Measurements from ENCODE around the gene MED29.
"Not testable (repeated sequence)": the region's sequence is repeated elsewhere in the genome, so short reads cannot be mapped to it uniquely, and the experiment has no call there.

MED29 gene

DNA sequence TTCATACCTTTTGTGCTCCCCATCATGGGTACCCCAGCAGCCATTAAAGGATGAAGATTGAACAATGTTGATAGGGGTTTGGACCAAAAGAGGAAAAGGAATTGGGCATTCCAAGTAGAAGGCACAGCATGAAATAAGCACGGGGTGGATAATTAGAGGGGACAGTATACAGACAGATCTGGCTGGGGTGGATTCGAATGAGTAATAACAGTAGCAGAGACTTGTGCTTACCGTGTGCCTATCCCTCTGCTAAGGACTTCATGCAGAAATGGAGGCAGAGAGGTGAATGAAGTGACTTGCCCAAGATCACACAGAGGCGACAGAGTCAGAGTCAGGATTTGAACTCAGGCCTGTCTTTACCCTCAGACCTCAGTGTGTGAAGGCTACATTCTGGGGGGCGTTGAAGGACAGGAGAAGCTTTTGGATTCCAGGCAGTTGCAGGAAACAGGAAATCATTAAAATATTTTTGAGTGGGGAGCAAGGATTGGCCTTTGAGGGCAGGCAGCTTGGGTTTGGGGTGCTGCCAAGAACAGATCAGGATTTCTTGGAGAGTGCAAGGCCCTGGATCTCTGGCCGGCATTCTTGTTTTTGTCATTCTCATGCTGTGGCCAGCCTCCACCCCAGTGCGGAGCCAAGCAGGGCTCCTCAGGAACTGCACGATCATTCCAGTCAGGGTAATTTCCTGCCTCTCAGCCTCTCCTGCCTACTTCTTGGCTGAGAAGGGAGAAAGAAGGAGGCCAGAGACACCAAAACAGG lies 19.0 kb upstream of the MED29 start:
- peak; percentile 52 for DNase-seq (ENCODE audit: low read depth)
- TF ChIP-seq, protein P1, sequence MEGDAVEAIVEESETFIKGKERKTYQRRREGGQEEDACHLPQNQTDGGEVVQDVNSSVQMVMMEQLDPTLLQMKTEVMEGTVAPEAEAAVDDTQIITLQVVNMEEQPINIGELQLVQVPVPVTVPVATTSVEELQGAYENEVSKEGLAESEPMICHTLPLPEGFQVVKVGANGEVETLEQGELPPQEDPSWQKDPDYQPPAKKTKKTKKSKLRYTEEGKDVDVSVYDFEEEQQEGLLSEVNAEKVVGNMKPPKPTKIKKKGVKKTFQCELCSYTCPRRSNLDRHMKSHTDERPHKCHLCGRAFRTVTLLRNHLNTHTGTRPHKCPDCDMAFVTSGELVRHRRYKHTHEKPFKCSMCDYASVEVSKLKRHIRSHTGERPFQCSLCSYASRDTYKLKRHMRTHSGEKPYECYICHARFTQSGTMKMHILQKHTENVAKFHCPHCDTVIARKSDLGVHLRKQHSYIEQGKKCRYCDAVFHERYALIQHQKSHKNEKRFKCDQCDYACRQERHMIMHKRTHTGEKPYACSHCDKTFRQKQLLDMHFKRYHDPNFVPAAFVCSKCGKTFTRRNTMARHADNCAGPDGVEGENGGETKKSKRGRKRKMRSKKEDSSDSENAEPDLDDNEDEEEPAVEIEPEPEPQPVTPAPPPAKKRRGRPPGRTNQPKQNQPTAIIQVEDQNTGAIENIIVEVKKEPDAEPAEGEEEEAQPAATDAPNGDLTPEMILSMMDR (conservative IDR thresholded peaks at IDR 0.05; ENCODE audit: low read depth, low read length): no peak
- H3K4me3 ChIP-seq (ENCODE audit: low read length): no peak overlapping the region

DNA sequence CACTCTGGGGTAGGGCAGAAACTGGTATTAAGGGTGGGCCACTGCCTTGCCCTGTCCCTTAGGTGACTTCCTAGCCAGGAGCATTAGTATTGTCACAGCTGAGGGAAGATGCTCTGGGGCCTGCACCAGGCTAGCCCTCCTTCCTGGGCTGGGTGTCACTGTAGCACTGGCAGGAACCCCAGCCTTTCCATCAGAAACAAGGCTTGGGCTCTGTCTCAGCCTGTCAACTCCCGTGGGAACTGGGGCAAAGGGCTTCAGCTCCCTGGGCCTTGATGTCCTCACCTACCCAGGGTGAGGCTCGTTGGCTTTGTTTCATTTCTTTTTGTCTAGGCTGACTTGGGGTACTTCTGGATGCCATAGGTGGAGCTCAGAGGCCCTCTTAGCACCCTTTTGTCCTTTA lies 18.2 kb upstream of the MED29 start:
- no peak overlapping the region for H3K4me3 ChIP-seq (ENCODE audit: low read length)
- no peak for DNase-seq (ENCODE audit: low read depth)
- TF ChIP-seq, protein P1 (conservative IDR thresholded peaks at IDR 0.05; ENCODE audit: low read depth, low read length): no peak

- no peak for DNase-seq (ENCODE audit: low read depth)
- H3K4me3 ChIP-seq (ENCODE audit: low read length): no peak overlapping the region
- TF ChIP-seq, protein P1 (conservative IDR thresholded peaks at IDR 0.05; ENCODE audit: low read depth, low read length): no peak
Observed at GRCh38 chr19:39375929-39376328, 15.2 kb upstream of the MED29 start.

GRCh38 chr19:39377373-39378362 lies 13.5 kb upstream of the MED29 start:
- DNase-seq (ENCODE audit: low read depth): no peak
- H3K4me3 ChIP-seq (ENCODE audit: low read length): no peak overlapping the region
- TF ChIP-seq, protein P1 (conservative IDR thresholded peaks at IDR 0.05; ENCODE audit: low read depth, low read length): no peak

DNA sequence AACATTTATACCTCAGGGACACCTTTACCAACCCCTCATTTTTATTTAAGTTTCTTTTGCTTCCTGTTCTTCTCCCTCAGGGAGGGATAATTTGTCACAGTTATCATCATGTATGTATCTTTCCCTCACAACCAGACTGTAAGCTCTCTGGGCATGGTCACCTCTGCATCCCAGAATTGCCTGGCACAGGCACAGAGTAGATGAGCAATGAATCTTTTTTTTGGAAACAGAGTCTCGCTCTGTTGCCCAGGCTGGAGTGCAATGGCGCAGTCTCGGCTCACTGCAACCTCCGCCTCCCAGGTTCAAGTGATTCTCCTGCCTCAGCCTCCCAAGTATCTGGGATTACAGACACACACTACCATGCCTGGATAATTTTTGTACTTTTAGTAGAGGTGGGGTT lies 11.8 kb upstream of the MED29 start:
- H3K4me3 ChIP-seq (ENCODE audit: low read length): not testable (repeated sequence)

DNA sequence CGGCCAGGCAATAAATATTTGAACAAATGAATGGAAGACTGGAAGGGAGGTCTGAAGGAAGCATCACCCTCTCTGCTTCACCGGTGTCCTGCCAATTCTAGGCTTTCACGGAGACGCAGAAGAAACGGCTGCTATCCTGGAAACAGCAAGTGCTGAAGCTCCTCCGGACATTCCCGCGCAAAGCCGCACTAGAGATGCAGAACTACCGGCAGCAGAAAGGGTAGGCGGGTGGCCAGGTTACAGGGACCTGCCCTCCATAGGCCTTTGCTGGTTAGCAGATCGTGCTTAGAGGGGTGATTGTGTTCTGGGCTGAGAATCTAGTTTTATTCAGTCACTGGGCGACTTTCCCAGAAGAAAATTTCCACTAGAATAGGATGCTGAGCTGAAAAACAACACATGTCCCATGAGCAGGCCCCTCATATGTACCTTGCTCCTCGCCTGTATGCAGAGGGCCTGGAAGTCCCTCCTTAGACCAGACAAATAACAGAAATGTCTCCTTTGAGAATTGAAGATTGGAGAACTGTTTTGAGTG lies 11.2 kb upstream of the MED29 start:
- DNase-seq (ENCODE audit: low read depth): no peak
- H3K4me3 ChIP-seq (ENCODE audit: low read length): no peak overlapping the region
- TF ChIP-seq, protein P1 (conservative IDR thresholded peaks at IDR 0.05; ENCODE audit: low read depth, low read length): no peak

More for the DNA sequence above, 11.8 kb upstream of the MED29 start:
- not testable (repeated sequence) for DNase-seq (ENCODE audit: low read depth)

Data from retinal pigment epithelial cell (primary cell).